Heart left ventricle (tissue), 16 donors: ENCODE data around the gene CSTPP1. TPM values are rescaled to one million over a fixed set of nuclear protein-coding genes. Genes with fewer than 3 reads are reported as not detected.

Source experiments
- ATAC-seq, 4 donors: fragments of 200-7000 bp; cut with Tn5 transposase; one replicate each; pipeline ENCODE4 v1.9.1; 2020 to 2022; ENCODE audit warnings: moderate library complexity in 4 of 4, mild to moderate bottlenecking in 3 of 4, moderate number of reproducible peaks in 1 of 4
- DNase-seq, 5 donors: peaks; one replicate each; pipeline ENCODE4 v3.0.0-alpha.2; 2020
- H3K27ac ChIP-seq, 12 donors: fragments of 200-600 bp; sonication (generic) in 4 of 12; one replicate each; pipeline versions ENCODE4 v1.5.0 to v1.8.0; 2016 to 2022; ENCODE audit warnings: mild to moderate bottlenecking in 2 of 12
- H3K27me3 ChIP-seq, 9 donors: fragments of 200-600 bp; sonication (generic) in 2 of 9; one replicate each; pipeline versions ENCODE4 v1.5.1 to v1.8.0; 2016 to 2022; ENCODE audit warnings: mild to moderate bottlenecking in 3 of 9
- H3K36me3 ChIP-seq, 9 donors: fragments of 200-600 bp; sonication (generic) in 2 of 9; one replicate each; pipeline versions ENCODE4 v1.5.0 to v1.8.0; 2018 to 2022; ENCODE audit warnings: mild to moderate bottlenecking in 2 of 9
- H3K4me1 ChIP-seq, 12 donors: fragments of 200-600 bp; sonication (generic) in 4 of 12; one replicate each; pipeline versions ENCODE4 v1.5.0 to v1.8.0; 2016 to 2022; ENCODE audit warnings: mild to moderate bottlenecking in 3 of 12
- H3K4me3 ChIP-seq, 12 donors: fragments of 200-600 bp; sonication (generic) in 4 of 12; one replicate each; pipeline versions ENCODE4 v1.5.0 to v1.8.0; 2017 to 2022; ENCODE audit warnings: mild to moderate bottlenecking in 9 of 12, moderate library complexity in 4 of 12
- H3K9me3 ChIP-seq, 12 donors: fragments of 200-600 bp; sonication (generic) in 4 of 12; one replicate each; pipeline versions ENCODE4 v1.5.0 to v1.8.0; 2016 to 2022; ENCODE audit warnings: mild to moderate bottlenecking in 1 of 12
- CTCF ChIP-seq, 12 donors: fragments of 200-600 bp; sonication (generic) in 4 of 12; IDR thresholded peaks; one replicate each; pipeline versions ENCODE4 v1.5.0 to v1.8.0; 2018 to 2022; ENCODE audit warnings: antibody characterized with exemption in 12 of 12, mild to moderate bottlenecking in 5 of 12
- POLR2A ChIP-seq, 2 donors: fragments of 450-650 bp; IDR thresholded peaks; one replicate each; pipeline ENCODE4 v1.6.1; 2017; ENCODE audit warnings: antibody characterized with exemption in 2 of 2, mild to moderate bottlenecking in 2 of 2, moderate library complexity in 2 of 2
- WGBS, 4 donors: extraction: QIAGEN DNeasy Blood & Tissue Kit in 2 of 4; methylation state at CpG; one replicate each; pipeline versions ENCODE4 v1.1.5 to v1.1.7; 2013 to 2018; 5-methylcytosine and 5-hydroxymethylcytosine counted together
- intact Hi-C, 10 donors: fragments of 100-400 bp; cut with DNase I; formaldehyde crosslinking; loops; one replicate each; pipeline versions ENCODE4 v1.11.1 to v1.14.2; 2022
- polyA plus RNA-seq, 2 donors: library from polyadenylated mRNA; stranded (reverse); fragments of 200-250 nt; gene quantifications; one replicate each; pipeline ENCODE4 v1.2.3, GENCODE V29; 2013
- total RNA-seq, 9 donors: library from RNA; depleted of rRNA in 2 of 9; stranded (reverse); fragments of >200 nt in 2 of 9; fragmentation: NEBNext Ultra II Directional in 3 of 9; extraction: Animal tissue kit (Norgen Biotek cat#: 25700) in 3 of 9; gene quantifications; one replicate each; pipeline versions ENCODE4 v1.1.0 to v1.2.4, GENCODE V29; 2016 to 2023
- donor health status: ischemic (EF 13 %, LVEDD 7.1; RV severe dilation, severe dysfunction).
- donor health status: healthy with polysubstance abuse.
- donor health status: DM: no; HTN: yes; CAD: no.
- donor health status: DM: no; HTN: no; CAD: no.
- donor health status: ischemic (EF 25% LVEDD 6.9; RV normal size, moderate dysfunction).
- donor health status: ischemic (EF 25% LVEDD 5.7; RV mildly dilated, moderate dysfunction).
- donor health status: healthy.
- donor health status: DM: yes; HTN: yes; CAD: no.
- donor health status: ischemic (EF 35%, LVEDD 5.7; RV mildly dilated, moderate dysfunction).
- donor health status: nonischemic (EF 11% LVEDD 7.7; RV severe dilation, severe dysfunction).
- donor health status: DM: yes; HTN: yes; CAD: no.
- donor health status: PGD.
- donor health status: ischemic (EF 29% LVEDD 5.4; RV normal size, mild dysfunction).
- donor health status: nonischemic (EF 23%, LVEDD 6.1; RV moderate dilation, normal function).

CSTPP1 gene
- total and polyA plus RNA-seq, 11 donors: 9.9 to 33.4 (median 14.7) TPM

GRCh38 chr11:46907606-46908005 lies 29.0 kb upstream of the CSTPP1 start:
- H3K27me3 ChIP-seq: no peaks in the 10 kb centered on the region
- DNase-seq (no peak), ATAC-seq (no peak)
- no peaks in the 10 kb centered on the region for H3K9me3 ChIP-seq
- H3K4me1 ChIP-seq: peaks cover 0 to 27% (median 4%) of the 10 kb centered on the region in 12 donors
- intact Hi-C loops: no loop called here
- no peaks in the 10 kb centered on the region for H3K36me3 ChIP-seq
- 97 to 98% (median 98%) methylated on average over 4 of the region's 4 CpGs for WGBS, 4 donors
- TF ChIP-seq CTCF (IDR thresholded peaks at IDR 0.05): no peak
- TF ChIP-seq POLR2A (IDR thresholded peaks at IDR 0.05): no peak
- H3K27ac ChIP-seq: no peak overlapping the region
- no peak overlapping the region for H3K4me3 ChIP-seq

DNA sequence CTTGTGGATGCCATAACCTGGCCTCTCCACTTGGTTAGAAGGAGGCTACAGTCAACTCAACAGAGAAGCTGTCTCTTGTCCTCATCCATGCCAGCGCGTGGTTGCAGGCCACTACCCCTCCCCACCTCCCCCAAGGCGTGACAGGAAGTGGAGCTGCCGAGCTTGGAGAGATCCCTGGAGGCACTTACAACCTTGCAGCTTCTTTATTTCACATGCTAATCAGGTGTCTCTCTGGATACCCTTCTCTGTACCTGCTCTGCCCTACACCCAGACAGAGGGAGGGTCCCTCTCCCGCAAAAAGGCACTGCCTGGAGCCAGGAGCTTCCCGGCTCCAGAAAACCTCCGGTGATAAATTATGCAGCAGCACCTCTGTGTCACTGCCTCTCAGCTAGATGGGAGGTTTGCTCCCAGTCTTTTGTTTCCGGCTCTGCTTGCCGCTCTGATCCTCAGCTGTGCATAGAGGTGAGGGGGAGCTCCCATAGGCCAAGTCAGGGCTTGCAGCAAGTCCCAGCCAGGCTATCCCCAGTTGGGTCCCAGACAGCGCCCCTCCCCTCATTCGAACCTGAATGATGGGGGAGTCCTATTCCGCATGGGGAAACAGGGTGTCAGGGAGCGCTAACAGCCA lies 23.9 kb upstream of the CSTPP1 start:
- no peak overlapping the region for H3K4me3 ChIP-seq
- ATAC-seq: no peak
- intact Hi-C loops: loop anchor here in 1 of 10 donors (10.0 kb wide), 1 partner anchor 92 kb away; no protein-coding TSS in a partner anchor
- no peak for TF ChIP-seq CTCF (IDR thresholded peaks at IDR 0.05)
- TF ChIP-seq POLR2A (IDR thresholded peaks at IDR 0.05): no peak
- 29 to 37% (median 31%) methylated on average over 11 to 13 of the region's 13 CpGs for WGBS, 4 donors
- peaks cover 0 to 54% (median 28%) of the 10 kb centered on the region in 12 donors for H3K4me1 ChIP-seq
- no peak overlapping the region for H3K27ac ChIP-seq
- no peaks in the 10 kb centered on the region for H3K36me3 ChIP-seq
- no peaks in the 10 kb centered on the region for H3K9me3 ChIP-seq
- peaks cover 0 to 33% (median 0%) of the 10 kb centered on the region in 9 donors for H3K27me3 ChIP-seq
- DNase-seq: no peak

DNA sequence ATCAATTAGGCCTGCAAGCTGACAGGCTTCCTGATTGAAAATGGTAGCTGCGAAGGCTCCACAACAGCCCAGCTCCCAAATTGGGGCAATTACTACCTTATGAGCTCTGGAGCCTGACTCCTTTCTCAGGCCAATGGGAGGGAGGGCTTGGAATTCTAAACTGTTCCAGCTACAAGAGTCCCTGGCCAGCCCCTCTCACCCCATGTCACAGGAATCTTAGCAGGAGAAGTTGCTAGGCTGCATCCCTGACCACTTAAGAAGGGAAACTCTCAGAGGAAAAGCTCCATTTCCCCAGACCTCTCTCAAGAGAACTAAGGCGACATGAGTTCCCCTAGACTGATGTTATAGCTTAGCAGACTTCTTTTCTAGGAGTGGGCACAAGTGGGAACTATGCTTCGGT lies 23.1 kb upstream of the CSTPP1 start:
- no peaks in the 10 kb centered on the region for H3K9me3 ChIP-seq
- WGBS, 4 donors: 65 to 91% (median 79%) methylated on average over 3 of the region's 3 CpGs
- H3K4me1 ChIP-seq: peaks cover 0 to 60% (median 32%) of the 10 kb centered on the region in 12 donors
- H3K27ac ChIP-seq: peak overlapping the region in 2 of 12 donors; percentile 79 to 83
- ATAC-seq (no peak), DNase-seq (no peak)
- peaks cover 0 to 40% (median 0%) of the 10 kb centered on the region in 9 donors for H3K27me3 ChIP-seq
- H3K4me3 ChIP-seq: no peak overlapping the region
- H3K36me3 ChIP-seq: no peaks in the 10 kb centered on the region
- intact Hi-C loops: loop anchor here in 1 of 10 donors (10.0 kb wide), 1 partner anchor 91 kb away; no protein-coding TSS in a partner anchor
- TF ChIP-seq CTCF (IDR thresholded peaks at IDR 0.05): no peak
- TF ChIP-seq POLR2A (IDR thresholded peaks at IDR 0.05): no peak

- no peak for TF ChIP-seq CTCF (IDR thresholded peaks at IDR 0.05)
- no peak for TF ChIP-seq POLR2A (IDR thresholded peaks at IDR 0.05)
- WGBS, 4 donors: 29 to 41% (median 39%) methylated on average over 5 of the region's 5 CpGs
- ATAC-seq (peak; percentile 77 to 83 (median 82)), DNase-seq (peak in 4 of 5 donors; percentile 46 to 76 (median 68))
- H3K27me3 ChIP-seq: peaks cover 0 to 48% (median 0%) of the 10 kb centered on the region in 9 donors
- intact Hi-C loops: loop anchor here in 1 of 10 donors (10.0 kb wide), 1 partner anchor 90 kb away; no protein-coding TSS in a partner anchor
- peak overlapping the region; percentile 59 to 95 (median 74) for H3K27ac ChIP-seq
- no peaks in the 10 kb centered on the region for H3K9me3 ChIP-seq
- H3K4me1 ChIP-seq: peaks cover 0 to 60% (median 35%) of the 10 kb centered on the region in 12 donors
- no peaks in the 10 kb centered on the region for H3K36me3 ChIP-seq
- no peak overlapping the region for H3K4me3 ChIP-seq
Observed at GRCh38 chr11:46914363-46914762, 22.2 kb upstream of the CSTPP1 start.
